Panc1 (cell line): ENCODE measurements around the gene ETV4. TPM values are rescaled to one million over a fixed set of nuclear protein-coding genes. Genes with fewer than 3 reads are reported as not detected.

Source experiments
- ATAC-seq: fragments of 200-7000 bp; cut with Tn5 transposase; 2 replicates; pipeline ENCODE4 v1.9.1; 2020; ENCODE audit warnings: mild to moderate bottlenecking, moderate library complexity
- BruUV-seq: library from RNA; stranded (reverse); fragments of 400-500 nt; replicated peaks from 2 replicates; lab custom pipeline; 2021; lab: Mats Ljungman, UMichigan
- CTCF ChIA-PET: fragments of 300-600 bp; sonication (Branson Sonifier 250); formaldehyde crosslinking; loops from one replicate; lab custom pipeline; 2022; ENCODE audit warnings: antibody characterized with exemption; lab: Charles Lee
- POLR2A ChIA-PET: fragments of 300-600 bp; sonication (Branson Sonifier 250); formaldehyde crosslinking; loops from one replicate; lab custom pipeline; 2022; ENCODE audit warnings: antibody characterized with exemption; lab: Charles Lee
- DNase-seq: peaks from one replicate; pipeline ENCODE4 v3.0.0-alpha.2; 2010; ENCODE audit warnings: low read depth, low spot score
- H3K27ac ChIP-seq: 2 replicates; pipeline ENCODE4 v1.5.1; 2011; ENCODE audit warnings: mild to moderate bottlenecking, low read length, inconsistent platforms
- H3K27me3 ChIP-seq: fragments of 200-500 bp; sonication (Bioruptor generic); 2 replicates; pipeline ENCODE4 v1.6.0; 2014; ENCODE audit warnings: low read length, inconsistent platforms; ENCODE audit not compliant: control insufficient read depth, insufficient read depth
- H3K36me3 ChIP-seq: fragments of 200-500 bp; sonication (Bioruptor generic); 2 replicates; pipeline ENCODE4 v1.5.1; 2014; ENCODE audit warnings: inconsistent platforms, mild to moderate bottlenecking, low read length, moderate library complexity; ENCODE audit not compliant: control insufficient read depth, insufficient read depth
- H3K4me1 ChIP-seq: 2 replicates; pipeline ENCODE4 v1.5.1; 2011; ENCODE audit warnings: inconsistent platforms, mild to moderate bottlenecking, low read length, moderate library complexity; ENCODE audit not compliant: control insufficient read depth, insufficient read depth
- H3K4me3 ChIP-seq, 2 experiments: 2 replicates each; pipeline ENCODE4 v1.5.1; 2011 to 2012; ENCODE audit warnings: low read depth in 2 of 2, low read length in 2 of 2, mild to moderate bottlenecking in 2 of 2, inconsistent platforms in 1 of 2, moderate library complexity in 1 of 2
- H3K9me3 ChIP-seq: fragments of 200-500 bp; sonication (Bioruptor generic); 2 replicates; pipeline ENCODE4 v1.5.1; 2014; ENCODE audit warnings: low read depth, mild to moderate bottlenecking, inconsistent platforms, low read length, moderate library complexity; ENCODE audit not compliant: control insufficient read depth, insufficient read depth
- POLR2AphosphoS5 ChIP-seq: IDR thresholded peaks from 2 replicates; pipeline ENCODE4 v1.6.1; 2012; ENCODE audit warnings: mild to moderate bottlenecking, low read depth, low read length, moderate library complexity
- SIN3A ChIP-seq: IDR thresholded peaks from 2 replicates; pipeline ENCODE4 v1.6.1; 2012; ENCODE audit warnings: low read depth, mild to moderate bottlenecking, low read length, moderate library complexity, borderline replicate concordance; ENCODE audit not compliant: insufficient read depth
- TCF7L2 ChIP-seq: IDR thresholded peaks from 2 replicates; pipeline ENCODE4 v1.6.1; 2011; ENCODE audit warnings: mild to moderate bottlenecking, low read depth, low read length, inconsistent platforms
- in situ Hi-C: cut with HindIII; loops from 2 replicates; pipeline ENCODE4 v1.10.0; 2016; ENCODE audit warnings: low sequenced_read_pairs, low pct_unique_long_range_greater_than_20kb
- intact Hi-C: fragments of 100-400 bp; cut with micrococcal nuclease; formaldehyde crosslinking; loops from one replicate; pipeline ENCODE4 v1.10.0; 2022; ENCODE audit not compliant: unreplicated experiment
- total RNA-seq: library from RNA; stranded (reverse); gene quantifications from one replicate; pipeline ENCODE4 v1.2.1, GENCODE V29; 2021; ENCODE audit not compliant: unreplicated experiment
- TF ChIP-seq, protein P1 (sequence below), 2 experiments: IDR thresholded peaks; 2 replicates each; pipeline ENCODE4 v1.6.1; 2011 to 2012; ENCODE audit warnings: low read depth in 2 of 2, control low read depth in 1 of 2, low read length in 1 of 2, mild to moderate bottlenecking in 1 of 2, moderate library complexity in 1 of 2; ENCODE audit not compliant: insufficient read depth in 1 of 2
- TF ChIP-seq, protein P2 (sequence below): fragments of 450-650 bp; IDR thresholded peaks from 2 replicates; pipeline ENCODE4 v1.5.1; 2017; ENCODE audit warnings: mild to moderate bottlenecking

Gene ETV4
- total RNA-seq, 1 experiment from 2014 or later = 8.3 TPM

GRCh38 chr17:43532581-43532980 lies 13.6 kb downstream of the ETV4 start:
- Histone ChIP-seq H3K36me3 (no peaks in the 10 kb centered on the region), H3K4me3 (no peak overlapping the region), H3K27ac (no peak overlapping the region), H3K9me3 (no peaks in the 10 kb centered on the region), H3K27me3 (no peaks in the 10 kb centered on the region), H3K4me1 (no peaks in the 10 kb centered on the region; the same call in 1 of the 2 replicates)
- intact Hi-C loops = no loop called here
- TF ChIP-seq SIN3A = no peak
- TF ChIP-seq TCF7L2 = no peak
- TF ChIP-seq, protein P1, sequence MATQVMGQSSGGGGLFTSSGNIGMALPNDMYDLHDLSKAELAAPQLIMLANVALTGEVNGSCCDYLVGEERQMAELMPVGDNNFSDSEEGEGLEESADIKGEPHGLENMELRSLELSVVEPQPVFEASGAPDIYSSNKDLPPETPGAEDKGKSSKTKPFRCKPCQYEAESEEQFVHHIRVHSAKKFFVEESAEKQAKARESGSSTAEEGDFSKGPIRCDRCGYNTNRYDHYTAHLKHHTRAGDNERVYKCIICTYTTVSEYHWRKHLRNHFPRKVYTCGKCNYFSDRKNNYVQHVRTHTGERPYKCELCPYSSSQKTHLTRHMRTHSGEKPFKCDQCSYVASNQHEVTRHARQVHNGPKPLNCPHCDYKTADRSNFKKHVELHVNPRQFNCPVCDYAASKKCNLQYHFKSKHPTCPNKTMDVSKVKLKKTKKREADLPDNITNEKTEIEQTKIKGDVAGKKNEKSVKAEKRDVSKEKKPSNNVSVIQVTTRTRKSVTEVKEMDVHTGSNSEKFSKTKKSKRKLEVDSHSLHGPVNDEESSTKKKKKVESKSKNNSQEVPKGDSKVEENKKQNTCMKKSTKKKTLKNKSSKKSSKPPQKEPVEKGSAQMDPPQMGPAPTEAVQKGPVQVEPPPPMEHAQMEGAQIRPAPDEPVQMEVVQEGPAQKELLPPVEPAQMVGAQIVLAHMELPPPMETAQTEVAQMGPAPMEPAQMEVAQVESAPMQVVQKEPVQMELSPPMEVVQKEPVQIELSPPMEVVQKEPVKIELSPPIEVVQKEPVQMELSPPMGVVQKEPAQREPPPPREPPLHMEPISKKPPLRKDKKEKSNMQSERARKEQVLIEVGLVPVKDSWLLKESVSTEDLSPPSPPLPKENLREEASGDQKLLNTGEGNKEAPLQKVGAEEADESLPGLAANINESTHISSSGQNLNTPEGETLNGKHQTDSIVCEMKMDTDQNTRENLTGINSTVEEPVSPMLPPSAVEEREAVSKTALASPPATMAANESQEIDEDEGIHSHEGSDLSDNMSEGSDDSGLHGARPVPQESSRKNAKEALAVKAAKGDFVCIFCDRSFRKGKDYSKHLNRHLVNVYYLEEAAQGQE (IDR thresholded peaks at IDR 0.05; ENCODE audit: insufficient read depth in 1 of 2, low read depth in 2 of 2, low read length in 1 of 2) = no peak
- TF ChIP-seq, protein P2, sequence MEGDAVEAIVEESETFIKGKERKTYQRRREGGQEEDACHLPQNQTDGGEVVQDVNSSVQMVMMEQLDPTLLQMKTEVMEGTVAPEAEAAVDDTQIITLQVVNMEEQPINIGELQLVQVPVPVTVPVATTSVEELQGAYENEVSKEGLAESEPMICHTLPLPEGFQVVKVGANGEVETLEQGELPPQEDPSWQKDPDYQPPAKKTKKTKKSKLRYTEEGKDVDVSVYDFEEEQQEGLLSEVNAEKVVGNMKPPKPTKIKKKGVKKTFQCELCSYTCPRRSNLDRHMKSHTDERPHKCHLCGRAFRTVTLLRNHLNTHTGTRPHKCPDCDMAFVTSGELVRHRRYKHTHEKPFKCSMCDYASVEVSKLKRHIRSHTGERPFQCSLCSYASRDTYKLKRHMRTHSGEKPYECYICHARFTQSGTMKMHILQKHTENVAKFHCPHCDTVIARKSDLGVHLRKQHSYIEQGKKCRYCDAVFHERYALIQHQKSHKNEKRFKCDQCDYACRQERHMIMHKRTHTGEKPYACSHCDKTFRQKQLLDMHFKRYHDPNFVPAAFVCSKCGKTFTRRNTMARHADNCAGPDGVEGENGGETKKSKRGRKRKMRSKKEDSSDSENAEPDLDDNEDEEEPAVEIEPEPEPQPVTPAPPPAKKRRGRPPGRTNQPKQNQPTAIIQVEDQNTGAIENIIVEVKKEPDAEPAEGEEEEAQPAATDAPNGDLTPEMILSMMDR = no peak
- no peak for TF ChIP-seq POLR2AphosphoS5
- CTCF ChIA-PET = no interaction called here
- in situ Hi-C loops = no loop called here
- POLR2A ChIA-PET = no interaction called here
- BruUV-seq = no TSS peak
- DNase-seq (no peak), ATAC-seq (no peak)

GRCh38 chr17:43531955-43532354 lies 14.2 kb downstream of the ETV4 start:
- Histone ChIP-seq H3K36me3 (no peaks in the 10 kb centered on the region), H3K4me3 (no peak overlapping the region), H3K4me1 (no peaks in the 10 kb centered on the region; the same call in 1 of the 2 replicates), H3K27me3 (no peaks in the 10 kb centered on the region), H3K27ac (no peak overlapping the region), H3K9me3 (no peaks in the 10 kb centered on the region)
- in situ Hi-C loops (no loop called here), intact Hi-C loops (no loop called here)
- BruUV-seq = no TSS peak
- TF ChIP-seq, protein P1 (IDR thresholded peaks at IDR 0.05; ENCODE audit: insufficient read depth in 1 of 2, low read depth in 2 of 2, low read length in 1 of 2) = no peak
- TF ChIP-seq POLR2AphosphoS5 (no peak), SIN3A (no peak), TCF7L2 (no peak)
- TF ChIP-seq, protein P2 = no peak
- POLR2A ChIA-PET = no interaction called here
- ATAC-seq = no peak
- CTCF ChIA-PET = no interaction called here
- DNase-seq = no peak
